ENCODE data around the gene TOX3.

Gene TOX3

GRCh38 chr16:52535076-52535475 lies 11.9 kb downstream of the TOX3 start:
- DNase-seq, result no peak

- no peak for DNase-seq
Measured at GRCh38 chr16:52533296-52533695, 13.6 kb downstream of the TOX3 start.

- no peak for DNase-seq
Measured at GRCh38 chr16:52532384-52532783, 14.6 kb downstream of the TOX3 start.

GRCh38 chr16:52529226-52529625 lies 17.7 kb downstream of the TOX3 start:
- DNase-seq, result no peak

- no peak for DNase-seq
Measured at GRCh38 chr16:52528393-52529065, 18.4 kb downstream of the TOX3 start.

GRCh38 chr16:52526830-52527229 lies 20.1 kb downstream of the TOX3 start:
- DNase-seq, result no peak

- no peak for DNase-seq
Measured at GRCh38 chr16:52526116-52526828, 20.7 kb downstream of the TOX3 start.

GRCh38 chr16:52521570-52521969 lies 25.4 kb downstream of the TOX3 start:
- DNase-seq, result no peak

GRCh38 chr16:52518884-52519283 lies 28.1 kb downstream of the TOX3 start:
- DNase-seq, result no peak

GRCh38 chr16:52515068-52515671 lies 31.8 kb downstream of the TOX3 start:
- no peak for DNase-seq

GRCh38 chr16:52512297-52512987 lies 34.5 kb downstream of the TOX3 start:
- DNase-seq, result no peak

GRCh38 chr16:52501746-52502145 lies 45.2 kb downstream of the TOX3 start:
- no peak for DNase-seq

- no peak for DNase-seq
Measured at GRCh38 chr16:52500963-52501362, 46.0 kb downstream of the TOX3 start.

GRCh38 chr16:52499060-52499440 lies 47.9 kb downstream of the TOX3 start:
- DNase-seq, result no peak

GRCh38 chr16:52498328-52499059 lies 48.4 kb downstream of the TOX3 start:
- DNase-seq, result no peak

GRCh38 chr16:52497067-52497816 lies 49.7 kb downstream of the TOX3 start:
- DNase-seq, result no peak

- no peak for DNase-seq
Measured at GRCh38 chr16:52496051-52496876, 50.7 kb downstream of the TOX3 start.

GRCh38 chr16:52494621-52495020 lies 52.3 kb downstream of the TOX3 start:
- DNase-seq, result no peak

- no peak for DNase-seq
Measured at GRCh38 chr16:52494145-52494544, 52.8 kb downstream of the TOX3 start.

GRCh38 chr16:52492789-52493357 lies 54.1 kb downstream of the TOX3 start:
- no peak for DNase-seq

GRCh38 chr16:52491216-52491615 lies 55.7 kb downstream of the TOX3 start:
- no peak for DNase-seq

Data from activated CD8-positive, alpha-beta memory T cell treated with anti-CD3 and anti-CD28 coated beads, Interleukin-2, amount 50 U/mL, for 4 hours (primary cell).